Uterus (tissue), 4 donors: Measurements from ENCODE around the gene SARS1. TPM values are rescaled to one million over a fixed set of nuclear protein-coding genes. Genes with fewer than 3 reads are reported as not detected.
A peak's percentile ranks its signal among the peaks of the same experiment; 100 is the strongest.

ENCODE experiments used
- DNase-seq, 2 donors: peaks; one replicate each; pipeline ENCODE4 v3.0.0-alpha.2; 2019 to 2020
- H3K27ac ChIP-seq, 2 donors: fragments of 200-600 bp; sonication (generic); 1 replicate in 1 of 2; 2 replicates in 1 of 2; pipeline ENCODE4 v1.5.1; 2016 to 2018
- H3K27me3 ChIP-seq, 2 donors: fragments of 200-600 bp; sonication (generic); one replicate each; pipeline ENCODE4 v1.5.1; 2018 to 2019; ENCODE audit warnings: control low read depth in 1 of 2
- H3K36me3 ChIP-seq, 2 donors: fragments of 200-600 bp; sonication (generic); one replicate each; pipeline ENCODE4 v1.5.1; 2019; ENCODE audit warnings: control low read depth in 1 of 2
- H3K4me1 ChIP-seq, 2 donors: fragments of 200-600 bp; sonication (generic); one replicate each; pipeline ENCODE4 v1.5.1; 2018 to 2019; ENCODE audit warnings: control low read depth in 1 of 2
- H3K4me3 ChIP-seq, 2 donors: fragments of 200-600 bp; sonication (generic); 1 replicate in 1 of 2; 2 replicates in 1 of 2; pipeline ENCODE4 v1.5.1; 2018 to 2019; ENCODE audit warnings: mild to moderate bottlenecking in 1 of 2
- H3K9me3 ChIP-seq, 2 donors: fragments of 200-600 bp; sonication (generic); one replicate each; pipeline ENCODE4 v1.5.1; 2019; ENCODE audit warnings: control low read depth in 1 of 2
- POLR2A ChIP-seq, 2 donors: fragments of 450-650 bp; IDR thresholded peaks; one replicate each; pipeline ENCODE4 v1.6.1; 2016; ENCODE audit warnings: antibody characterized with exemption in 2 of 2, mild to moderate bottlenecking in 1 of 2, moderate library complexity in 1 of 2
- intact Hi-C: fragments of 100-400 bp; cut with DNase I; formaldehyde crosslinking; loops from one replicate; pipeline ENCODE4 v1.15.1; 2023; ENCODE audit warnings: low total_unique reads
- total RNA-seq, 4 donors: library from RNA; depleted of rRNA in 3 of 4; stranded (reverse); fragments of >200 nt in 3 of 4; gene quantifications; one replicate each; pipeline versions ENCODE4 v1.1.0 to v1.2.4, GENCODE V29; 2014 to 2023
- TF ChIP-seq, protein P1 (sequence below), 4 experiments: fragments of 200-600 bp in 2 of 4; fragments of 450-650 bp in 2 of 4; sonication (generic) in 2 of 4; IDR thresholded peaks; one replicate each; pipeline ENCODE4 v1.5.1; 2016 to 2019; ENCODE audit warnings: antibody characterized with exemption in 4 of 4, mild to moderate bottlenecking in 2 of 4, moderate library complexity in 1 of 4
- donor health status: DM: yes; HTN: yes; CAD: no.

SARS1 gene
- total RNA-seq, 4 donors from 2014 or later: 98.1 to 138 (median 112) TPM

DNA sequence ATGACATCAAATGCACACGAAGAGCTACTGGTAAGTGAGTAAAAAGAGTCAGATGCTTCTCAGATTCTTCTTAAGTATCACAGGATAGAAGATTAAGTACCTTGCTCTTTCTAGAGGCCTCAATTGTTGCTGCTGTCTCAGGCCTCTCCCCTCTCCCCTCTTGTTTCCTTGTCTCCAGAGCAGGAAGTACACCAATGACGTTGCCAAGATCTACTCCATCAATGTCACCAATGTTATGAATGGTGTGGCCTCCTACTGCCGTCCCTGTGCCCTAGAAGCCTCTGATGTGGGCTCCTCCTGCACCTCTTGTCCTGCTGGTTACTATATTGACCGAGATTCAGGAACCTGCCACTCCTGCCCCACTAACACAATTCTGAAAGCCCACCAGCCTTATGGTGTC, 21.3 kb upstream of the SARS1 start:
- no peaks in the 10 kb centered on the region for H3K27me3 ChIP-seq
- H3K4me1 ChIP-seq: no peaks in the 10 kb centered on the region
- intact Hi-C loops: no loop called here
- H3K9me3 ChIP-seq: no peaks in the 10 kb centered on the region
- DNase-seq: no peak
- H3K4me3 ChIP-seq: no peak overlapping the region
- H3K36me3 ChIP-seq: no peaks in the 10 kb centered on the region
- H3K27ac ChIP-seq: no peak overlapping the region
- no peak for TF ChIP-seq POLR2A (IDR thresholded peaks at IDR 0.05)
- TF ChIP-seq, protein P1, sequence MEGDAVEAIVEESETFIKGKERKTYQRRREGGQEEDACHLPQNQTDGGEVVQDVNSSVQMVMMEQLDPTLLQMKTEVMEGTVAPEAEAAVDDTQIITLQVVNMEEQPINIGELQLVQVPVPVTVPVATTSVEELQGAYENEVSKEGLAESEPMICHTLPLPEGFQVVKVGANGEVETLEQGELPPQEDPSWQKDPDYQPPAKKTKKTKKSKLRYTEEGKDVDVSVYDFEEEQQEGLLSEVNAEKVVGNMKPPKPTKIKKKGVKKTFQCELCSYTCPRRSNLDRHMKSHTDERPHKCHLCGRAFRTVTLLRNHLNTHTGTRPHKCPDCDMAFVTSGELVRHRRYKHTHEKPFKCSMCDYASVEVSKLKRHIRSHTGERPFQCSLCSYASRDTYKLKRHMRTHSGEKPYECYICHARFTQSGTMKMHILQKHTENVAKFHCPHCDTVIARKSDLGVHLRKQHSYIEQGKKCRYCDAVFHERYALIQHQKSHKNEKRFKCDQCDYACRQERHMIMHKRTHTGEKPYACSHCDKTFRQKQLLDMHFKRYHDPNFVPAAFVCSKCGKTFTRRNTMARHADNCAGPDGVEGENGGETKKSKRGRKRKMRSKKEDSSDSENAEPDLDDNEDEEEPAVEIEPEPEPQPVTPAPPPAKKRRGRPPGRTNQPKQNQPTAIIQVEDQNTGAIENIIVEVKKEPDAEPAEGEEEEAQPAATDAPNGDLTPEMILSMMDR (IDR thresholded peaks at IDR 0.05): no peak

DNA sequence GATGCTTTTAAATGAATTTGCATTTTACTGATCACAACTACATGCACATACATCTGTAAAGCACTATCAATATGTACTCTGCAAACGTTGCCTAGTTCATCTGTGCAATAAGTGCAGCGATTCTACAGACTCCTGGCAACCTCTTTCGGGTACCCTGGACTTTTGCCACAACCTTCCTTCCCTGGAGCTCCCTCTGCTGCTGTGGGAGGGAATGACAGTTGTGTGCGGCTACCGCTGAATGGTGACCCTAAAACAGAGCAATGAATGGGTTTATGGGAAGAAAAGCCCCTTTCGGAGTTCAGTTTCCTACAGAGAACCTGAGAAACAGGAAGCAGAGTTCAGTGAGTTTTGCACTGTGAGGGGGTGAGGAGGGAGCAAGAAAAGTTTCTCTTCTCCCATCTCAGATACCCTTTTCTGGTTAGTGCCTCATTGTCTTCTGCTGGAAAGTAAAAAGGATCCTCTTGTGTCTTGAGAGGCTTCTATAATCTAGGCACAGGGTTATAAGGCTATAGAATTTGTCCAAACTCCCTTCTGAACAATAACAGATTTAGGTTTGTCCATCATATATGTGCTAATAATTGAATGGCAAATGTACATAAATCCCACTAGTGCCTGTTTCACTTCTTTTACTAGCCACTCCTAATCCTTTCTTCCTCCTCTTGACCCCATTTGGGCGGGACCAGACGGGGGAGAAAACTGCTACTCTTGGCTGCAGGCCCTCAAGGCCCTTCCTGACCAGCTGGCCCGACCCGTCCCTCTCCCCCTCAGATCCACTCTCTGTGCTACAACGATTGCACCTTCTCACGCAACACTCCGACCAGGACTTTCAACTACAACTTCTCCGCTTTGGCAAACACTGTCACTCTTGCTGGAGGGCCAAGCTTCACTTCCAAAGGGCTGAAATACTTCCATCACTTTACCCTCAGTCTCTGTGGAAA, 19.8 kb upstream of the SARS1 start:
- intact Hi-C loops: no loop called here
- no peak for TF ChIP-seq POLR2A (IDR thresholded peaks at IDR 0.05)
- TF ChIP-seq, protein P1 (IDR thresholded peaks at IDR 0.05): no peak
- H3K4me3 ChIP-seq: no peak overlapping the region

DNA sequence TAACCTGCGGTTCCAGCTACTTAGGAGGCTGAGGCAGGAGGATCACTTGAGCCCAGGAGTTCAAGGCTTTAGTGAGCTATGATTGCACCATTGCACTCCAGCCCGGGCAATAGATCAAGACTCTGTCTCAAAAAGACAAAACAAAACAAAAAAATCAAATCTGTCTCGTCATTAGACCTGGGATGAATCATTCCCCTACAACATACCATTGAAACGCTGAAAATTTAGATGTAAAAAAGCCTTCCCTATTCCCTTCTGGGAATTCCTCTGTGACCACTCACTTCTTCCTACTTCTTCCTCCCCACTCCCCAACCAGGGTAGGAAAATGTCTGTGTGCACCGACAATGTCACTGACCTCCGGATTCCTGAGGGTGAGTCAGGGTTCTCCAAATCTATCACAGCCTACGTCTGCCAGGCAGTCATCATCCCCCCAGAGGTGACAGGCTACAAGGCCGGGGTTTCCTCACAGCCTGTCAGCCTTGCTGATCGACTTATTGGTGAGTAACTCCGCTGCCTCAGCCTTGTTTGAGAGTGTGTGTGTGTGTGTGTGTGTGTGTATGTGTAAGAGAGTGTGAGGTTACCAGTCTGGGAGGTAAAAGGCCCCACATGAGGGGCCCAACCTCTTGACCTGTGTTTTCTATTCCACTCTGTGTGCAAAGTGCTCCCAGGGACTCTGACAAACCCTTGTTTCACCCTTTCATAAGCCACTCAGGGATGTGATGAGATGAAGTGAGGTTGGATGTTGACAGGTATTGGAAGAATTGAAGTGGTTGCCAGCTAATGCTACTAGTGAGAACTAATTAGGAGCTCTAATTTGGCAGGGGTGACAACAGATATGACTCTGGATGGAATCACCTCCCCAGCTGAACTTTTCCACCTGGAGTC, 16.3 kb upstream of the SARS1 start:
- H3K27ac ChIP-seq: peak overlapping the region in 1 of 2 donors; percentile 54
- no peaks in the 10 kb centered on the region for H3K9me3 ChIP-seq
- no peaks in the 10 kb centered on the region for H3K36me3 ChIP-seq
- intact Hi-C loops: no loop called here
- H3K27me3 ChIP-seq: no peaks in the 10 kb centered on the region
- no peaks in the 10 kb centered on the region for H3K4me1 ChIP-seq
- no peak for DNase-seq
- no peak overlapping the region for H3K4me3 ChIP-seq
- TF ChIP-seq, protein P1 (IDR thresholded peaks at IDR 0.05): no peak
- TF ChIP-seq POLR2A (IDR thresholded peaks at IDR 0.05): no peak

More for the DNA sequence above, 19.8 kb upstream of the SARS1 start:
- Histone ChIP-seq H3K9me3 (no peaks in the 10 kb centered on the region), H3K36me3 (no peaks in the 10 kb centered on the region), H3K27ac (no peak overlapping the region), H3K4me1 (no peaks in the 10 kb centered on the region), H3K27me3 (no peaks in the 10 kb centered on the region)
- DNase-seq: no peak

DNA sequence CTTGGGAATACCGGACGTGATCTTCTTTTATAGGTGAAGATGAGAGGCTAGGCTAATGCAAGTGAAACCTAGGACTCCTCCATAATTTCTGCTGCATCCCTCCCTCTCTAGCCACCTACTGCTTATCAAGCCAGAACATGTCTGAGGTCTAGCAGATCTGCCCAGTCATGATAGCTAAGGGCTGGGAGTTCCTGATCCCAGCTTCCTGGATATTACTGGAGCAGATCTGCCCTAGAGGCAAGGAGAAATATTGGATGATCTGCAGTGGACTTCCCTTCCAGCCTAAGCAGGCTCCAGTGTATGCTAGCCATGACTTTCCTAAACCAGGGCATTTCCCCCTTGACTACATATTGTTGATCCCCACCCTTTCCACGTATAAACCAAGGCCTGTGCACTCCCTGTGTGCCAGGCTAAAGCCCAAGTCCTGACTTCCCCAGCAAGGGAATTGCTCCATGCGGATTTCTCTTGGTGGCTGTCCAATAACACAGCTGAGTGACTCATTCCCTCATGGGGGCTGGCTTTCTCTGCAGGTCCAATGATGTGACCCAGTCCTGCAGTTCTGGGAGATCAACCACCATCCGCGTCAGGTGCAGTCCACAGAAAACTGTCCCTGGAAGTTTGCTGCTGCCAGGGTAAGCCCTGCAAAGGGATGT, 15.5 kb upstream of the SARS1 start:
- DNase-seq: peak; percentile 44 to 65
- intact Hi-C loops: no loop called here
- H3K27ac ChIP-seq: peak overlapping the region in 1 of 2 donors; percentile 54
- no peaks in the 10 kb centered on the region for H3K9me3 ChIP-seq
- H3K27me3 ChIP-seq: no peaks in the 10 kb centered on the region
- no peaks in the 10 kb centered on the region for H3K4me1 ChIP-seq
- no peak overlapping the region for H3K4me3 ChIP-seq
- TF ChIP-seq POLR2A (IDR thresholded peaks at IDR 0.05): no peak
- TF ChIP-seq, protein P1 (IDR thresholded peaks at IDR 0.05): no peak
- H3K36me3 ChIP-seq: no peaks in the 10 kb centered on the region
